Pancreas (tissue), 10 donors: Measurements from ENCODE around the gene RAD54L. TPM values are rescaled to one million over a fixed set of nuclear protein-coding genes. Genes with fewer than 3 reads are reported as not detected.

Experiments
- ATAC-seq, 4 donors: fragments of 200-7000 bp; cut with Tn5 transposase; one replicate each; pipeline versions ENCODE4 v1.8.0 to v1.9.1; 2020; ENCODE audit warnings: mild to moderate bottlenecking in 4 of 4, moderate library complexity in 4 of 4
- DNase-seq, 6 donors: peaks; one replicate each; pipeline ENCODE4 v3.0.0-alpha.2; 2020
- FAIRE-seq: peaks from 2 replicates; lab custom pipeline; 2012; peaks lifted over from hg19 to GRCh38; lab: Jason Lieb, UNC
- H3K27ac ChIP-seq, 4 donors: fragments of 200-600 bp; sonication (generic); 1 replicate in 3 of 4; 2 replicates in 1 of 4; pipeline versions ENCODE4 v1.5.0 to v1.8.0; 2020
- H3K27me3 ChIP-seq, 4 donors: fragments of 200-600 bp; one replicate each; pipeline ENCODE4 v1.8.0; 2021
- H3K36me3 ChIP-seq, 3 donors: fragments of 200-600 bp; sonication (generic) in 1 of 3; one replicate each; pipeline versions ENCODE4 v1.5.0 to v1.8.0; 2020 to 2021
- H3K4me1 ChIP-seq, 3 donors: fragments of 200-600 bp; one replicate each; pipeline ENCODE4 v1.8.0; 2021
- H3K4me3 ChIP-seq, 4 donors: fragments of 200-600 bp; sonication (generic) in 2 of 4; one replicate each; pipeline versions ENCODE4 v1.5.0 to v1.8.0; 2020 to 2021
- H3K9me3 ChIP-seq, 4 donors: fragments of 200-600 bp; one replicate each; pipeline ENCODE4 v1.8.0; 2021
- CTCF ChIP-seq, 4 donors: fragments of 200-600 bp; sonication (generic) in 3 of 4; IDR thresholded peaks; one replicate each; pipeline versions ENCODE4 v1.5.0 to v1.8.0; 2021; ENCODE audit warnings: antibody characterized with exemption in 4 of 4
- WGBS, 2 donors: extraction: QIAGEN DNeasy Blood & Tissue Kit; methylation state at CpG; one replicate each; pipeline ENCODE4 v1.1.7; 2013; 5-methylcytosine and 5-hydroxymethylcytosine counted together
- intact Hi-C, 3 donors: fragments of 100-400 bp; cut with DNase I; formaldehyde crosslinking; loops; one replicate each; pipeline versions ENCODE4 v1.11.1 to v1.14.2; 2022
- polyA plus RNA-seq, 2 donors: library from polyadenylated mRNA; stranded (reverse); fragments of 200-250 nt; gene quantifications; one replicate each; pipeline ENCODE4 v1.2.3, GENCODE V29; 2013
- total RNA-seq, 6 donors: library from RNA; stranded (reverse); fragmentation: NEBNext Ultra II Directional in 4 of 6; extraction: Animal tissue kit (Norgen Biotek cat#: 25700) in 4 of 6; gene quantifications; one replicate each; pipeline versions ENCODE4 v1.2.1 to v1.2.4, GENCODE V29; 2021 to 2023
- donor health status: healthy with polysubstance abuse.
- donor health status: DM: no; HTN: no; CAD: no; lungs with moderate emphysema.
- donor health status: DM: no; HTN: no; CAD: no.
- donor health status: control.
- donor health status: control.
- donor health status: Bipolar disorder and iron deficiency.
- donor health status: DM: yes; HTN: yes; CAD: no.
- donor health status: DM: no; HTN: no; CAD: no.
- donor health status: DM: no; HTN: no; CAD: no.
- donor health status: DM: yes; HTN: yes; CAD: no.

The RAD54L gene
- under 1 TPM in 5 of 6 donors, not detected in 1; 0.39 to 0.66 (median 0.43) TPM for total RNA-seq
- polyA plus RNA-seq = under 1 TPM; 0.23 to 0.61 TPM

GRCh38 chr1:46247436-46248121 lies at the start of gene RAD54L:
TSS of gene RAD54L (plus strand) at chr1:46247763. CDS start at chr1:46248406, 643 bp downstream.
- ATAC-seq (peak; percentile 93 to 98 (median 96)), DNase-seq (peak; percentile 93 to 99 (median 98)), FAIRE-seq (no peak)
- Histone ChIP-seq H3K36me3 (no peaks in the 10 kb centered on the region), H3K9me3 (no peaks in the 10 kb centered on the region), H3K27me3 (no peaks in the 10 kb centered on the region), H3K4me1 (no peaks in the 10 kb centered on the region), H3K4me3 (peak within 1 kb of the TSS; percentile 29 to 65 (median 40)), H3K27ac (peak within 1 kb of the TSS in 3 of 4 donors; percentile 57 to 84 (median 76))
- 2 to 3% methylated on average over 41 to 44 of the region's 49 CpGs for WGBS, 2 donors
- TF ChIP-seq CTCF (IDR thresholded peaks at IDR 0.05) = no peak
- intact Hi-C loops = loop anchor here in 1 of 3 donors (10.0 kb wide), 1 partner anchor 97 kb away; the partner anchor contains the start of gene NSUN4

- ATAC-seq (peak; percentile 91 to 95 (median 94)), FAIRE-seq (no peak), DNase-seq (peak in 5 of 6 donors; percentile 51 to 90 (median 72))
- intact Hi-C loops = no loop called here
- H3K36me3 ChIP-seq = no peaks in the 10 kb centered on the region
- H3K27me3 ChIP-seq = no peaks in the 10 kb centered on the region
- no peak for TF ChIP-seq CTCF (IDR thresholded peaks at IDR 0.05)
- H3K27ac ChIP-seq = peak within 1 kb of the TSS; percentile 35 to 72 (median 50)
- peaks cover 0 to 13% (median 9%) of the 10 kb centered on the region in 3 donors for H3K4me1 ChIP-seq
- H3K4me3 ChIP-seq = peak within 1 kb of the TSS; percentile 65 to 85 (median 76)
- 0% methylated on average over 49 to 67 of the region's 67 CpGs for WGBS, 2 donors
- no peaks in the 10 kb centered on the region for H3K9me3 ChIP-seq
These were observed 49.4 kb upstream of the RAD54L start, which contains the start of gene POMGNT1 for GRCh38 chr1:46197964-46198811. TSS of gene POMGNT1 (minus strand) at chr1:46198434. CDS start at chr1:46197821, 613 bp downstream.

GRCh38 chr1:46199233-46199749 lies 48.3 kb upstream of the RAD54L start:
- no peaks in the 10 kb centered on the region for H3K36me3 ChIP-seq
- no peaks in the 10 kb centered on the region for H3K27me3 ChIP-seq
- 65 to 67% methylated on average over 3 of the region's 3 CpGs for WGBS, 2 donors
- no peak overlapping the region for H3K27ac ChIP-seq
- no peak for TF ChIP-seq CTCF (IDR thresholded peaks at IDR 0.05)
- H3K4me1 ChIP-seq = peaks cover 0 to 13% (median 9%) of the 10 kb centered on the region in 3 donors
- intact Hi-C loops = no loop called here
- no peaks in the 10 kb centered on the region for H3K9me3 ChIP-seq
- no peak for ATAC-seq
- DNase-seq = no peak
- FAIRE-seq = no peak
- H3K4me3 ChIP-seq = peak overlapping the region in 2 of 4 donors; percentile 74 to 85

GRCh38 chr1:46203738-46204405 lies 43.7 kb upstream of the RAD54L start:
- Histone ChIP-seq H3K9me3 (no peaks in the 10 kb centered on the region), H3K27ac (no peak overlapping the region), H3K36me3 (no peaks in the 10 kb centered on the region), H3K4me1 (peaks cover 0 to 6% (median 0%) of the 10 kb centered on the region in 3 donors), H3K4me3 (peak overlapping the region in 2 of 4 donors; percentile 35 to 47), H3K27me3 (no peaks in the 10 kb centered on the region)
- TF ChIP-seq CTCF (IDR thresholded peaks at IDR 0.05) = no peak
- FAIRE-seq (no peak), DNase-seq (no peak), ATAC-seq (no peak)
- intact Hi-C loops = no loop called here
- WGBS, 2 donors = 74% methylated on average over 14 of the region's 14 CpGs
